T-helper 2 cell treated with Interferon-gamma antibody and Interleukin-4, amounts not matched to agents 100 ng/mL and 5 ng/mL, for 36 hours (primary cell): ENCODE measurements around the gene ABHD10. TPM values are rescaled to one million over a fixed set of nuclear protein-coding genes. Genes with fewer than 3 reads are reported as not detected.

Source experiments
- intact Hi-C: fragments of 100-400 bp; cut with micrococcal nuclease; formaldehyde crosslinking; loops from one replicate; pipeline ENCODE4 v1.15.1; 2023
- total RNA-seq: library from RNA; stranded (reverse); gene quantifications from 2 replicates; pipeline ENCODE4 v1.2.3, GENCODE V29; 2022

The ABHD10 gene
- total RNA-seq, 1 donor from 2014 or later = 31.2 TPM

- intact Hi-C loops = no loop called here
Observed at GRCh38 chr3:111999484-112000324, 20.9 kb downstream of the ABHD10 start.

GRCh38 chr3:112000367-112000771, 21.5 kb downstream of the ABHD10 start:
- intact Hi-C loops = no loop called here

- intact Hi-C loops = no loop called here
Observed at GRCh38 chr3:112000966-112001365, 22.1 kb downstream of the ABHD10 start.

- intact Hi-C loops = no loop called here
Observed at GRCh38 chr3:112001526-112001925, 22.7 kb downstream of the ABHD10 start.

- intact Hi-C loops = no loop called here
Observed at GRCh38 chr3:112002096-112002971, 23.5 kb downstream of the ABHD10 start.

- intact Hi-C loops = no loop called here
Observed at GRCh38 chr3:112003321-112004080, 24.7 kb downstream of the ABHD10 start.

- intact Hi-C loops = no loop called here
Observed at GRCh38 chr3:112004187-112004586, 25.4 kb downstream of the ABHD10 start.

GRCh38 chr3:112004669-112005068, 25.8 kb downstream of the ABHD10 start:
- intact Hi-C loops = no loop called here

- intact Hi-C loops = no loop called here
Observed at GRCh38 chr3:112005091-112005672, 26.4 kb downstream of the ABHD10 start.

GRCh38 chr3:112007633-112008032, 28.8 kb downstream of the ABHD10 start:
- intact Hi-C loops = no loop called here

- intact Hi-C loops = loop anchor here (5.0 kb wide), 1 partner anchor 32 kb away; the partner anchor contains the start of gene ABHD10
Observed at GRCh38 chr3:112009670-112010069, 30.8 kb downstream of the ABHD10 start.

- intact Hi-C loops = loop anchor here (5.0 kb wide), 1 partner anchor 33 kb away; the partner anchor contains the start of gene ABHD10
Observed at GRCh38 chr3:112010636-112011035, 31.8 kb downstream of the ABHD10 start.

- intact Hi-C loops = loop anchor here (5.0 kb wide), 1 partner anchor 34 kb away; the partner anchor contains the start of gene ABHD10
Observed at GRCh38 chr3:112011376-112011940, 32.6 kb downstream of the ABHD10 start.

- intact Hi-C loops = loop anchor here (5.0 kb wide), 1 partner anchor 35 kb away; the partner anchor contains the start of gene ABHD10
Observed at GRCh38 chr3:112012205-112012992, 33.6 kb downstream of the ABHD10 start.

GRCh38 chr3:112013058-112013783, 34.4 kb downstream of the ABHD10 start:
- intact Hi-C loops = loop anchor here (1.0 to 5.0 kb wide), 4 partner anchors 24 to 344 kb away; partner anchors contain the start of gene ABHD10

GRCh38 chr3:112013784-112014143, 34.9 kb downstream of the ABHD10 start:
- intact Hi-C loops = loop anchor here (1.0 to 5.0 kb wide), 4 partner anchors 24 to 344 kb away; partner anchors contain the start of gene ABHD10

GRCh38 chr3:112017091-112017490, 38.3 kb downstream of the ABHD10 start:
- intact Hi-C loops = no loop called here

- intact Hi-C loops = no loop called here
Observed at GRCh38 chr3:112018712-112019111, 39.9 kb downstream of the ABHD10 start.

- intact Hi-C loops = no loop called here
Observed at GRCh38 chr3:112019716-112020115, 40.9 kb downstream of the ABHD10 start.
